Small intestine (tissue), 7 donors: ENCODE results near the gene LAMB3. TPM values are rescaled to one million over a fixed set of nuclear protein-coding genes. Genes with fewer than 3 reads are reported as not detected.
A peak's percentile ranks its signal among the peaks of the same experiment; 100 is the strongest.

Source experiments
- DNase-seq, 2 donors: peaks; one replicate each; pipeline versions ENCODE4 v3.0.0 to v3.0.0-alpha.2; 2013
- FAIRE-seq: peaks from 2 replicates; lab custom pipeline; 2012; peaks lifted over from hg19 to GRCh38; lab: Jason Lieb, UNC
- H3K27ac ChIP-seq, 3 donors: one replicate each; pipeline ENCODE4 v1.5.1; 2013; ENCODE audit warnings: low read length in 2 of 3, mild to moderate bottlenecking in 2 of 3, control low read depth in 1 of 3, inconsistent platforms in 1 of 3, low read depth in 1 of 3, moderate library complexity in 1 of 3
- H3K27me3 ChIP-seq, 3 donors: one replicate each; pipeline ENCODE4 v1.6.1; 2013; ENCODE audit warnings: low read length in 3 of 3, inconsistent platforms in 1 of 3; ENCODE audit not compliant: control insufficient read depth in 3 of 3, insufficient read depth in 3 of 3
- H3K36me3 ChIP-seq, 3 donors: one replicate each; pipeline ENCODE4 v1.6.1; 2013; ENCODE audit warnings: low read length in 3 of 3, inconsistent platforms in 1 of 3, low read depth in 1 of 3, mild to moderate bottlenecking in 1 of 3, moderate library complexity in 1 of 3; ENCODE audit not compliant: control insufficient read depth in 3 of 3, insufficient read depth in 2 of 3
- H3K4me1 ChIP-seq, 3 donors: one replicate each; pipeline ENCODE4 v1.6.1; 2013; ENCODE audit warnings: low read length in 2 of 3, inconsistent platforms in 1 of 3, low read depth in 1 of 3, mild to moderate bottlenecking in 1 of 3, moderate library complexity in 1 of 3; ENCODE audit not compliant: control insufficient read depth in 3 of 3, insufficient read depth in 2 of 3
- H3K4me3 ChIP-seq, 3 donors: one replicate each; pipeline ENCODE4 v1.5.1; 2013; ENCODE audit warnings: low read length in 3 of 3, control low read depth in 1 of 3, inconsistent platforms in 1 of 3, low read depth in 1 of 3, mild to moderate bottlenecking in 1 of 3, moderate library complexity in 1 of 3
- H3K9me3 ChIP-seq, 2 donors: one replicate each; pipeline ENCODE4 v1.6.1; 2013; ENCODE audit warnings: low read depth in 1 of 2, low read length in 1 of 2; ENCODE audit not compliant: control insufficient read depth in 2 of 2, insufficient read depth in 1 of 2
- WGBS, 3 donors: extraction: QIAGEN DNeasy Blood & Tissue Kit; methylation state at CpG; one replicate each; pipeline ENCODE4 v1.1.7; 2013; 5-methylcytosine and 5-hydroxymethylcytosine counted together
- polyA plus RNA-seq, 4 donors: library from polyadenylated mRNA; stranded (reverse) in 3 of 4; unstranded in 1 of 4; fragments of 200-250 nt in 3 of 4; fragments of 120-200 nt in 1 of 4; gene quantifications; one replicate each; pipeline versions ENCODE4 v1.2.1 to v1.2.3, GENCODE V29; 2013
- donor health status: healthy with polysubstance abuse.
- donor health status: control.
- donor health status: control.
- donor health status: Bipolar disorder and iron deficiency.
- donor health status: healthy.

The LAMB3 gene
- polyA plus RNA-seq, 4 donors, result 33.8 to 218 (median 49.6) TPM

DNA sequence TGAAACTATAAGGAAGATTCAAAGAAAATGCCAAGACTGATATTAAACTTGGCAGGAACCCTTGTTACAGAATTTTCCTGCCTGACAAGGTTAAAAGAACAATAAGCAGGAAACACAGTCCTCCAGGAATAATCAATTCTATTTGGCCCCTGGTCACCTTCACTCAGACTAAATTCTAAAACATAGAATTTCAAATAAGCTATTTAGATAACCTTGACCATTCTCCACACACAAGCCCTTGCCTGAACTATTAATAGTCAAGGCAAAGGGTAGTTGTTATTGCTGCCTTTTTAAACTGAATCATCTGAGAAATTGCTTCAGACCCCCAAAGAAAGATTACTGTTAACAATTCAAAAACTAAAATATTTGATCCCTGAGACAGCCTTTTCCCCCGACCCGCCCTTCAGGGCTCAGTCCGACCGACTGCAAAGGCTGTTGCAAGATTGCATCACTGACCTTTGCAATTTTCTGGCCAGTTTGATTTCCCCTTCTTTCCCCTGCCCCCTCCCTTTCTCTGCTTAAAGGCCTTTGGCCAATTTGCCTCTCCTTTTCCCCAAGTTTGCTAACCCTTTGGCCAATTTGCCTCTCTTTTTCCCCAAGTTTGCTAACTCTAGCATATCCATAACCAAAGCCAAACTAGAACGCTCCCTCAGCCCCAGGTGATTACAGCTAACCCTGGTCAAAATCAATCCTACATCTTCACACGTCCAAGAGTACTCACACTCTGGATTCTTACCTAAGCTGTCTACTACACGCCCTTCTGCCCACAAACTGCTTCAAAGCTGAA, 21.6 kb upstream of the LAMB3 start:
- 34 to 54% (median 38%) methylated on average over 7 of the region's 7 CpGs for WGBS, 3 donors
- Histone ChIP-seq H3K4me3 (no peak overlapping the region), H3K27ac (peak overlapping the region in 2 of 3 donors; percentile 72 to 78), H3K27me3 (no peaks in the 10 kb centered on the region), H3K36me3 (peaks cover 0 to 3% (median 0%) of the 10 kb centered on the region in 3 donors), H3K9me3 (peaks cover 0 to 5% of the 10 kb centered on the region in 2 donors), H3K4me1 (peaks cover 10 to 20% (median 17%) of the 10 kb centered on the region in 3 donors)
- FAIRE-seq (no peak), DNase-seq (peak; percentile 35 to 41)

DNA sequence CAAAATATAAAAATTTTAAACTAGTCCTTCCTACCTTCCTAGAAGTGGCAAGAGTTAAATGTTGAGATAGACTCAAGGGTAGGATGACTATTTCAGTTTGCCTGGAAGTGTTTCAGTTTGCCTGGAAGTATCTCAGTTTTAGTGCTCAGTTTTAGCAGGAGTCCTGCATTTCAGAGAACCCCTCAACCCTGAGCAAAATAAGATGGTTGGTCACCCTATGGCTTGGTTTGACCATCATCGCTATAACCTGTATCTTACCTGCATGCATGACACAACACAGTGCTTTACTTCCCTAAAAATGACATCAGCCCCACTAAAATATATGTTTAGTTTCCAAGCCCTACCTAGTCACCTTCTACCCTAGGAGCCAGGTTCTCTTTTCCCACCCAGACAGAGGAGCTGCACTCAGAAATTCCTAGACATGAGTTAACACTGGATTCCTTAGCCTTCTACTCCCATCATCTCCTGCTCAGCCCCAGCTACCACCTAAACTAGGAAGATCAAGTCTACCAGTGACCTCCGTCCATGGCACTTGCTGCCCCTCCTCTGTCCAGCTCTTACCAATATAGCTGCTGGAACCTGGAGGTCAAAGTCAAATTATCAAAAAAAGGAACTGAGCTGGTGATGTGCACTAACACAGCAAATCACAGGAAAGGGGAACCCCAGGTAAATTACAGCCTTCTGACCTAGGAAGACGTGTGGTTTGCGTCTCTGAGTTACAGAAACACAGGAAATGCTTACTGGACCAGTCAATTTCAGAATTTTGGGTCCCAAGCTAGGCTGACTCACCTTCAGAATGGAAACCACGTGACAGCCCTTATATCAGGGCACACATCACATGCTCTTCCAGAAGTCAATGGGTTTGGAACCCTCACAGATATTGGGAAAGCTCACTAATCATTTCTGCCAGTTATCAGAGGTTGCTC, 20.7 kb upstream of the LAMB3 start:
- Histone ChIP-seq H3K9me3 (peaks cover 0 to 5% of the 10 kb centered on the region in 2 donors), H3K4me3 (no peak overlapping the region), H3K4me1 (peaks cover 10 to 20% (median 17%) of the 10 kb centered on the region in 3 donors), H3K36me3 (peaks cover 0 to 3% (median 0%) of the 10 kb centered on the region in 3 donors), H3K27me3 (no peaks in the 10 kb centered on the region), H3K27ac (peak overlapping the region in 2 of 3 donors; percentile 51 to 72)
- DNase-seq, result peak in 1 of 2 donors; percentile 48
- FAIRE-seq, result no peak
- WGBS, 3 donors, result 37 to 47% (median 40%) methylated on average over 5 of the region's 5 CpGs

DNA sequence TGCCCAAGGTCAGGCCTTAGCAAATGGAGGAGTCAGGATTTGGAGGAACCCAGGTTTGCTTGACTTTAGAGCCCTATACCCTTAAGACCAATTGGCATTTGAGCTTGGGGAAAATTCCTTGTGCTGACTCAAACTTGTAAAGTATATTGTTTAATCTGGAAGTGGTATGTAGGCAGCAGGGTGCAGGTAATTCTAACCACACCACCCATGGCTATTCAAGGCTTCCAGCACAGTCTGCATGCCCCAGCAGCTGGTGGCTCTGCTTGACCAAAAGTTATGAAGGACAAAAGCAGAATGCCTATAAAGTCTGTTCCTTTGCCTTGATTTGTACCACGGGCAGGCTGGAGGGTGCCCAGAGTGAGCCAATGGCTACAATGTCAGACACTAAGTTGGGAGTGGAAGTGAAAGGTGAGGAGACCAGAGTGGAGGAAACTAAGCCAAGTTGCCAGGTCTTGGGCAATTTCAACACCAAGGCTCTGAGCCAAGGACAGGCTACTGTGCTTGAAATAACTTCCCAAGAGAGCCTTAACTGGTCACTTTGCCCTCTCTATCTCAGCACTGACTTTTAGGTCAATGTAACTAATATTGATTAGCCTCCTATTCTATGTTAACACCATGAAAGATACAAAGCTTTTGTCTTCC, 18.3 kb upstream of the LAMB3 start:
- 76 to 92% (median 91%) methylated on average over 1 of the region's 1 CpG for WGBS, 3 donors
- no peak for FAIRE-seq

DNA sequence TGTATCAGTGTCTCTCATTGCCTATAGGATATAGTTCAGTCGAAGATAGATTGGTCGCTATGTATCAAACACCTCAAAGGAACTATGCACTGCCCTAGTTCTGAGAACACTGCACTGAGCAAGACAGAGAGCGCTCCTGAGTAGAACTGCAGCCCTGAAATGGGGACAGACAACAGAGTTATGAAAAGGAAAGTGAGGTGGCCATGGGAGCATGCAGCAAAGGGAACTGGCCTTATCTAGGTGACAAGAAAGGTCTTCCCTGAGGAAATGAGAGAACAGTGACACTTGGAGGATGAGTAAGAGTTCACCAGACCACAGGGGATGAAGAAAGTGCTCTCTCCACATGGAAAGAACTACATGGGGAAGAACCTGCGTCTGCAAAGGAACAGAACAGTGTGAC, 15.5 kb upstream of the LAMB3 start:
- Histone ChIP-seq H3K4me3 (no peak overlapping the region), H3K36me3 (no peaks in the 10 kb centered on the region), H3K9me3 (peaks cover 0 to 5% of the 10 kb centered on the region in 2 donors), H3K27me3 (no peaks in the 10 kb centered on the region), H3K4me1 (peaks cover 2 to 9% (median 4%) of the 10 kb centered on the region in 3 donors), H3K27ac (peak overlapping the region in 1 of 3 donors; percentile 6)
- DNase-seq (no peak), FAIRE-seq (no peak)
- 89% methylated on average over 4 of the region's 4 CpGs for WGBS, 3 donors

More for the DNA sequence above, 18.3 kb upstream of the LAMB3 start:
- peak in 1 of 2 donors; percentile 46 for DNase-seq
- H3K4me1 ChIP-seq, result peaks cover 10 to 27% (median 10%) of the 10 kb centered on the region in 3 donors
- no peaks in the 10 kb centered on the region for H3K27me3 ChIP-seq
- H3K27ac ChIP-seq, result peak overlapping the region in 2 of 3 donors; percentile 67 to 70
- no peak overlapping the region for H3K4me3 ChIP-seq
- H3K36me3 ChIP-seq, result no peaks in the 10 kb centered on the region
- H3K9me3 ChIP-seq, result peaks cover 0 to 5% of the 10 kb centered on the region in 2 donors

DNA sequence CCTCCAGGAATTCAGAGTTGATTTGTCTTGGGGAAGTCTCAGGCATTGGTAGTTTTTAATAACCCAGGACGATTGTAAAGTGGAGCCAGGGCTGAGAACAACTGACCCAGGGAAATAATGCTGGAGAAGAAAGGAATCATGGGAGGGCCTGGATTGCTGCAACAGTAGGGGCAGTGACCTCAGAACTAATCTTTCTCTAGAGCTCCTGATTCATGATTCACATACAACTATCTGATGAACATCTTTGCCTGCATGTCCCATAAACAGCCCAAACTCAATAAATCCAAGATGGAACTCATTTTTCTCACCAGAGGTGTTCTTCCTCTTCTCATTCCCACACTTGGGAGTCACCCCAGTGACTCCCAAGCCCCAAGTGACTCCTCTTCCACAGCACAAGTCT, 14.9 kb upstream of the LAMB3 start:
- Histone ChIP-seq H3K4me3 (no peak overlapping the region), H3K27ac (peak overlapping the region in 1 of 3 donors; percentile 6), H3K9me3 (peaks cover 0 to 5% of the 10 kb centered on the region in 2 donors), H3K4me1 (peaks cover 4 to 15% (median 7%) of the 10 kb centered on the region in 3 donors), H3K27me3 (no peaks in the 10 kb centered on the region), H3K36me3 (no peaks in the 10 kb centered on the region)
- DNase-seq (peak in 1 of 2 donors; percentile 51), FAIRE-seq (no peak)
- 83 to 87% (median 84%) methylated on average over 1 of the region's 1 CpG for WGBS, 3 donors

DNA sequence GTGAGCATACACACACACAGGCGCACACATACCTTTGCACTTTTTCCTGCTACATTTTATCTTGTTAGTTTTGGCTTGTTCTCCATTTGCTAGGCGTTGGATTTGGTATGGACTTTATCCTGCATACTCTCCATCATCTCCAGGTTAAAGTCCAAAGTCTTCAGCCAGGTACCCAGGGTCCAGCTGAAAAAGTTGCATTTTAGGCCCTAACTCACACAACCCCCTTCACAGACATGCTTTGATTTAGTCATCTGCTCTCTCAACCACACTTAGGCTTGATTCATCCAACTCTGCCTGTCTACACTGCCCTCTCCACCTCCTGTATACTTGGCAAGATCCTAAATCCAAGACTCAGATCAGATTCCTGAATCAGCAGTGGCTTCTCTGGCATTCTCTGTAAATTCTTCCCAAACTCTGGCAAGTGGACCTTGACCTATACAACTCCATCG, 10.7 kb upstream of the LAMB3 start:
- Histone ChIP-seq H3K36me3 (no peaks in the 10 kb centered on the region), H3K4me1 (peaks cover 7 to 34% (median 12%) of the 10 kb centered on the region in 3 donors), H3K9me3 (no peaks in the 10 kb centered on the region), H3K27ac (no peak overlapping the region), H3K4me3 (no peak overlapping the region), H3K27me3 (no peaks in the 10 kb centered on the region)
- peak in 1 of 2 donors; percentile 68 for DNase-seq
- 11 to 69% (median 32%) methylated on average over 3 of the region's 3 CpGs for WGBS, 3 donors
- no peak for FAIRE-seq

DNA sequence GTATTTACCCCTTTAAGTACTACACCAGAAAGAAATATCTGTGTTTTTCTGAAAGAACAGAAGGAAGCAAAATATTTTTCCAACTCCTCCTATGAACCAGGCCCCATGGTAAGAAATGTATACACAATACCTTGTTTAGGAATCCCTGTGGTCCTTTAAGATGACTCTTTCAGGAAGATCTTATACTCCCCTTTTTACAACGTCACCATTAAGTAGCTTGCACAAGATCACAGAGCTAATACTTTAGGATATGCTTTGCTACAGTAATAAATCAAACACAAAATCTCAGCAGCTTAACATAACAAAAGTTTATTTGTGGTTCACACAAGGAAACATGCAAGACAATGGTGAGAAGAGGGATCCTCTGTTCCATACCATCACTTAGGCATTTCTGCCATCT, 8.8 kb upstream of the LAMB3 start:
- H3K27me3 ChIP-seq, result no peaks in the 10 kb centered on the region
- 27 to 50% (median 38%) methylated on average over 1 of the region's 1 CpG for WGBS, 3 donors
- no peaks in the 10 kb centered on the region for H3K9me3 ChIP-seq
- FAIRE-seq (no peak), DNase-seq (no peak)
- no peak overlapping the region for H3K27ac ChIP-seq
- H3K36me3 ChIP-seq, result no peaks in the 10 kb centered on the region
- H3K4me1 ChIP-seq, result peaks cover 9 to 45% (median 14%) of the 10 kb centered on the region in 3 donors
- no peak overlapping the region for H3K4me3 ChIP-seq
